K562 (cell line): Measurements from ENCODE around the gene PLEKHH2. TPM values are rescaled to one million over a fixed set of nuclear protein-coding genes. Genes with fewer than 3 reads are reported as not detected.

Experiments used
- JUN ChIP-seq, 2 experiments: sonication (generic) in 1 of 2; formaldehyde crosslinking in 1 of 2; IDR thresholded peaks; 2 replicates each; pipeline versions ENCODE4 v1.6.1 to v1.8.0; 2012 to 2022; ENCODE audit warnings: borderline replicate concordance in 2 of 2, mild to moderate bottlenecking in 2 of 2, improper control_type of control experiment in 1 of 2, low read depth in 1 of 2, low read length in 1 of 2, missing genetic modification reagents in 1 of 2
- RUNX1 ChIP-seq: sonication (generic); IDR thresholded peaks from 2 replicates; pipeline ENCODE4 v1.6.1; 2016; ENCODE audit warnings: antibody characterized with exemption, low read depth
- STAG1 ChIP-seq: sonication (generic); formaldehyde crosslinking; IDR thresholded peaks from 2 replicates; pipeline ENCODE4 v1.5.0; 2020; ENCODE audit warnings: missing genetic modification reagents, borderline replicate concordance
- TEAD2 ChIP-seq: fragments of 450-650 bp; IDR thresholded peaks from 2 replicates; pipeline ENCODE4 v1.6.1; 2016; ENCODE audit warnings: missing genetic modification characterization, control low read depth, missing compliant biosample characterization
- ZNF133 ChIP-seq: fragments of 250-450 bp; sonication (Bioruptor Pico); IDR thresholded peaks from 2 replicates; pipeline ENCODE4 v1.4.0; 2020; ENCODE audit warnings: mild to moderate bottlenecking
- ZNF449 ChIP-seq: fragments of 250-450 bp; sonication (Bioruptor Pico); IDR thresholded peaks from 2 replicates; pipeline ENCODE4 v1.8.0; 2022; ENCODE audit warnings: moderate library complexity, mild to moderate bottlenecking, inconsistent platforms
- ZNF696 ChIP-seq: fragments of 250-450 bp; sonication (Bioruptor Pico); conservative IDR thresholded peaks from 2 replicates; pipeline ENCODE4 v1.4.0; 2020; ENCODE audit warnings: mild to moderate bottlenecking, moderate library complexity
- polyA plus RNA-seq, 8 experiments: library from polyadenylated mRNA; depleted of rRNA in 4 of 8; stranded (reverse) in 5 of 8; unstranded in 3 of 8; fragments of >200 nt; fragmentation: Nextera tagmentation in 2 of 8; fragmentation: Illumina TruSeq in 1 of 8; extraction: Ambion mirVana in 2 of 8; extraction: Trizol in 1 of 8; gene quantifications; 2 replicates each; pipeline versions ENCODE4 v1.2.1 to v1.2.3, GENCODE V29; 2011 to 2014; ENCODE audit warnings: inconsistent platforms in 1 of 8, missing spikeins in 1 of 8
- total RNA-seq, 7 experiments: library from RNA; depleted of rRNA in 6 of 7; stranded (reverse); fragments of >200 nt in 6 of 7; fragmentation: Illumina TruSeq in 2 of 7; extraction: Trizol in 2 of 7; gene quantifications; 2 replicates each; pipeline versions ENCODE4 v1.2.1 to v1.2.3, GENCODE V29; 2011 to 2021; ENCODE audit warnings: low replicate concordance in 1 of 7
- TF ChIP-seq, protein P1 (sequence below): fragments of 450-650 bp; IDR thresholded peaks from 2 replicates; pipeline ENCODE4 v1.6.1; 2016; ENCODE audit warnings: mild to moderate bottlenecking, moderate library complexity

Gene PLEKHH2
- total and polyA plus RNA-seq, 9 of the 15 experiments (the other 6 are each of a cell fraction or from before 2014, with no cell fraction given) = 0.77 to 13.5 (median 2.7) TPM

DNA sequence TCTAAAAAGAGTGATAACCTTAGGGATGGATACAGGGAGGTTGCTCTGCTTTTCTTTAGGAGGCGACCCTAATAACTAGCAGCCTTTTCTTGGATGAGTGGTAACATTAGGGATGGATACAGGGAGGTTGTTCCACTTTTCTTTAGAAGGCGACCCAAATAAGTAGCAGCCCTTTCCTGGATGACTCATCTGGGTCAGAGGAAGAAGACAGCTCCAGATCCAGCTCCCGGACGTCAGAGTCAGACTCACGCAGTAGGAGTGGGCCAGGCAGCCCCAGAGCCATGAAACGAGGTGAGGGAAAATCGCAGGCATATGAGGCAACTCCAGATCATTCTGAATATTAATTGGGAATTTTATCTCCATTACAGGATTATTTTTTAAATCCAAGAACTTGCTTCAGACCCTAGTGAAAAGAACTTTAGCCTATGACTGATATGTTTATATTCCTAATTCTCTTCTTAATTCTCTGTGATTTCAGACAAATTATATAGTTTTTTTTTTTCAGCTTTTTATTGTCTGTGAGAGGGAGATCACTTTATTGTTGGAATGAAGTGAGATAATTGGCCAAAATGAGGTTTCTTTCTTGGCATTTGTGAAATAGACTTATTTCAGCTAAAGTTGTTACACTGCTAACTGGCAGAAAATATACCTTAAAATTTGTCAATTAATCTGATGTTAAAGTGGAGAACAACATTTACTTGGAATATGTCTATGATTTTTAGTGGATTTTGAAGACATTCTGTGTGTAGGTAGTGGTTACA lies 70.4 kb downstream of the PLEKHH2 start (continued):
- TF ChIP-seq, protein P1, sequence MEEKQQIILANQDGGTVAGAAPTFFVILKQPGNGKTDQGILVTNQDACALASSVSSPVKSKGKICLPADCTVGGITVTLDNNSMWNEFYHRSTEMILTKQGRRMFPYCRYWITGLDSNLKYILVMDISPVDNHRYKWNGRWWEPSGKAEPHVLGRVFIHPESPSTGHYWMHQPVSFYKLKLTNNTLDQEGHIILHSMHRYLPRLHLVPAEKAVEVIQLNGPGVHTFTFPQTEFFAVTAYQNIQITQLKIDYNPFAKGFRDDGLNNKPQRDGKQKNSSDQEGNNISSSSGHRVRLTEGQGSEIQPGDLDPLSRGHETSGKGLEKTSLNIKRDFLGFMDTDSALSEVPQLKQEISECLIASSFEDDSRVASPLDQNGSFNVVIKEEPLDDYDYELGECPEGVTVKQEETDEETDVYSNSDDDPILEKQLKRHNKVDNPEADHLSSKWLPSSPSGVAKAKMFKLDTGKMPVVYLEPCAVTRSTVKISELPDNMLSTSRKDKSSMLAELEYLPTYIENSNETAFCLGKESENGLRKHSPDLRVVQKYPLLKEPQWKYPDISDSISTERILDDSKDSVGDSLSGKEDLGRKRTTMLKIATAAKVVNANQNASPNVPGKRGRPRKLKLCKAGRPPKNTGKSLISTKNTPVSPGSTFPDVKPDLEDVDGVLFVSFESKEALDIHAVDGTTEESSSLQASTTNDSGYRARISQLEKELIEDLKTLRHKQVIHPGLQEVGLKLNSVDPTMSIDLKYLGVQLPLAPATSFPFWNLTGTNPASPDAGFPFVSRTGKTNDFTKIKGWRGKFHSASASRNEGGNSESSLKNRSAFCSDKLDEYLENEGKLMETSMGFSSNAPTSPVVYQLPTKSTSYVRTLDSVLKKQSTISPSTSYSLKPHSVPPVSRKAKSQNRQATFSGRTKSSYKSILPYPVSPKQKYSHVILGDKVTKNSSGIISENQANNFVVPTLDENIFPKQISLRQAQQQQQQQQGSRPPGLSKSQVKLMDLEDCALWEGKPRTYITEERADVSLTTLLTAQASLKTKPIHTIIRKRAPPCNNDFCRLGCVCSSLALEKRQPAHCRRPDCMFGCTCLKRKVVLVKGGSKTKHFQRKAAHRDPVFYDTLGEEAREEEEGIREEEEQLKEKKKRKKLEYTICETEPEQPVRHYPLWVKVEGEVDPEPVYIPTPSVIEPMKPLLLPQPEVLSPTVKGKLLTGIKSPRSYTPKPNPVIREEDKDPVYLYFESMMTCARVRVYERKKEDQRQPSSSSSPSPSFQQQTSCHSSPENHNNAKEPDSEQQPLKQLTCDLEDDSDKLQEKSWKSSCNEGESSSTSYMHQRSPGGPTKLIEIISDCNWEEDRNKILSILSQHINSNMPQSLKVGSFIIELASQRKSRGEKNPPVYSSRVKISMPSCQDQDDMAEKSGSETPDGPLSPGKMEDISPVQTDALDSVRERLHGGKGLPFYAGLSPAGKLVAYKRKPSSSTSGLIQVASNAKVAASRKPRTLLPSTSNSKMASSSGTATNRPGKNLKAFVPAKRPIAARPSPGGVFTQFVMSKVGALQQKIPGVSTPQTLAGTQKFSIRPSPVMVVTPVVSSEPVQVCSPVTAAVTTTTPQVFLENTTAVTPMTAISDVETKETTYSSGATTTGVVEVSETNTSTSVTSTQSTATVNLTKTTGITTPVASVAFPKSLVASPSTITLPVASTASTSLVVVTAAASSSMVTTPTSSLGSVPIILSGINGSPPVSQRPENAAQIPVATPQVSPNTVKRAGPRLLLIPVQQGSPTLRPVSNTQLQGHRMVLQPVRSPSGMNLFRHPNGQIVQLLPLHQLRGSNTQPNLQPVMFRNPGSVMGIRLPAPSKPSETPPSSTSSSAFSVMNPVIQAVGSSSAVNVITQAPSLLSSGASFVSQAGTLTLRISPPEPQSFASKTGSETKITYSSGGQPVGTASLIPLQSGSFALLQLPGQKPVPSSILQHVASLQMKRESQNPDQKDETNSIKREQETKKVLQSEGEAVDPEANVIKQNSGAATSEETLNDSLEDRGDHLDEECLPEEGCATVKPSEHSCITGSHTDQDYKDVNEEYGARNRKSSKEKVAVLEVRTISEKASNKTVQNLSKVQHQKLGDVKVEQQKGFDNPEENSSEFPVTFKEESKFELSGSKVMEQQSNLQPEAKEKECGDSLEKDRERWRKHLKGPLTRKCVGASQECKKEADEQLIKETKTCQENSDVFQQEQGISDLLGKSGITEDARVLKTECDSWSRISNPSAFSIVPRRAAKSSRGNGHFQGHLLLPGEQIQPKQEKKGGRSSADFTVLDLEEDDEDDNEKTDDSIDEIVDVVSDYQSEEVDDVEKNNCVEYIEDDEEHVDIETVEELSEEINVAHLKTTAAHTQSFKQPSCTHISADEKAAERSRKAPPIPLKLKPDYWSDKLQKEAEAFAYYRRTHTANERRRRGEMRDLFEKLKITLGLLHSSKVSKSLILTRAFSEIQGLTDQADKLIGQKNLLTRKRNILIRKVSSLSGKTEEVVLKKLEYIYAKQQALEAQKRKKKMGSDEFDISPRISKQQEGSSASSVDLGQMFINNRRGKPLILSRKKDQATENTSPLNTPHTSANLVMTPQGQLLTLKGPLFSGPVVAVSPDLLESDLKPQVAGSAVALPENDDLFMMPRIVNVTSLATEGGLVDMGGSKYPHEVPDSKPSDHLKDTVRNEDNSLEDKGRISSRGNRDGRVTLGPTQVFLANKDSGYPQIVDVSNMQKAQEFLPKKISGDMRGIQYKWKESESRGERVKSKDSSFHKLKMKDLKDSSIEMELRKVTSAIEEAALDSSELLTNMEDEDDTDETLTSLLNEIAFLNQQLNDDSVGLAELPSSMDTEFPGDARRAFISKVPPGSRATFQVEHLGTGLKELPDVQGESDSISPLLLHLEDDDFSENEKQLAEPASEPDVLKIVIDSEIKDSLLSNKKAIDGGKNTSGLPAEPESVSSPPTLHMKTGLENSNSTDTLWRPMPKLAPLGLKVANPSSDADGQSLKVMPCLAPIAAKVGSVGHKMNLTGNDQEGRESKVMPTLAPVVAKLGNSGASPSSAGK = no peak
- no peak for TF ChIP-seq STAG1 (CRISPR knock-in tag)
- TF ChIP-seq TEAD2 = no peak
- peak; percentile 78 for TF ChIP-seq JUN (IDR thresholded peaks at IDR 0.05; ENCODE audit: borderline replicate concordance, low read depth, low read length)
- TF ChIP-seq JUN (CRISPR knock-in tag; IDR thresholded peaks at IDR 0.05; ENCODE audit: borderline replicate concordance) = no peak
- no peak for TF ChIP-seq ZNF449
- no peak for TF ChIP-seq RUNX1
- no peak for TF ChIP-seq ZNF133 (CRISPR knock-in tag)
- TF ChIP-seq ZNF696 = no peak
